A673 (cell line): Measurements from ENCODE around the gene HOXB8.

Source experiments
- CTCF ChIP-seq: fragments of 300-800, 200-600 bp; sonication (generic); conservative IDR thresholded peaks from 2 replicates; pipeline ENCODE4 v1.5.1; 2017; ENCODE audit warnings: low read depth, mild to moderate bottlenecking, antibody characterized with exemption, low read length, moderate library complexity, mixed read lengths
- EZH2 ChIP-seq: fragments of 200-600 bp; sonication (generic); IDR thresholded peaks from 2 replicates; pipeline ENCODE4 v1.6.1; 2017; ENCODE audit warnings: borderline replicate concordance, low read depth, mild to moderate bottlenecking, mixed read lengths, antibody characterized with exemption, low read length; ENCODE audit not compliant: poor library complexity, severe bottlenecking

- TF ChIP-seq CTCF (no peak), EZH2 (no peak)
These were observed 29.1 kb upstream of the HOXB8 start for GRCh38 chr17:48644159-48644558.
